ENCODE measurements around the gene JAM3.

Gene JAM3

DNA sequence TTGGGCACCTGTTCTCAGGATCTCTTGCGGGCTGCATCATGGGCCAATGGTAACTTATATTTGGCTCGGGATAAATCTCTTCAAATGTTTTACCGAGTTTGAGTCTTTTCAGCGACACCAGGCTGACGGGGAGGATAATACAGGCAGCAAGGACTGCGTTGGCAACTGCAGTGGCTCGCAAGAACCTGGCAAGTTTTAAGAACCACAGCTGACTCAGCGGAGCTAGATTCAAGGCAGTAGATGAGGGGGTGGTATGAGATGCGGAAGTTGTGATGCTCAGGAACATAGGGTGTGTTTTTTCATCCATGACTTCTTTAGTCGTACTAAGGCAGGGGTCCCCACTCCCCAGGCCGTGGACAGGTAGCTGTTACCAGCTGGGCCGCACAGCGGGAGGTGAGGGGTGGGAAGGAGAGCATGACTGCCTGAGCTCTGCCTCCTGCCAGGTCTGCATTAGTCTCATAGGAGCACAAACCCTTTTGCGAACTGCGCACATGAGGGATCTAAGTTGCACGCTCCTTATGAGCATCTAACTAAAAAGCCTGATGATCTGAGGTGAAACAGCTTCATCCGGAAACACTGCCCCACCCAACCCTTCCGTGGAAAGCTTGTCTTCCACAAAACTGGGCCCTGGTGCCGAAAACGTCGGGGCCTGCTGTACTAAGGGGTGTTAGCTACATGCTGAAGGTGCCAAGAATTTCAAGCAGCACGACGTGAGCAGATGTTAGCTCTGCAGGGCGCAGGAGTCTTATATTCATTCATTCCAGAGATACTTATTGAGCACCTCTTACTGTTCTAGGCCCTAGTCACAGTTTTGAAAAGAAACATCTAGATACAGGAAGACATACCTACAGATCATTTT lies 6.4 kb upstream of the JAM3 start:
- H3K27me3 ChIP-seq (replicated peaks; ENCODE audit: insufficient read depth, low read length): no peaks in the 10 kb centered on the region
- H4K20me1 ChIP-seq (ENCODE audit: insufficient read depth, low read length): no peaks in the 10 kb centered on the region

DNA sequence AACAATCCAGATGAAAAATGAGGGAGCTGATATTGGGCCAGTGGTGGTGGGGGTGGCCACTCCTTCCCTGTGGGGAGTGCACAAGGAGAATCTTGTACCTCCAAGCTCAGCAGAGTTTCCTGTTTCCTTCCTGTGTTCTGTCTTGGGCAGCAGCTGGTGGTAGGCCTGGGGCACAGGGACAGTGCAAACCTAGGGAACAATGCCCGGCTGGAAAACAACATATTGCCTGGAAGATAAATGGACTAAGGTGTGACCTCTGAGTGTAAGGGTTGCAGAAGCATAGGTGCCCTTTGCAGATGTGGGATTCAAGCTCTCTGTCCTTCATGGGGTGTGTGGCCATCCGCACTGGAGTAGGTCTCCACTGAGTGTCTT lies 5.8 kb upstream of the JAM3 start:
- no peak overlapping the region for H3K4me2 ChIP-seq (ENCODE audit: low read depth, low read length)
- no peak overlapping the region for H3K27ac ChIP-seq (ENCODE audit: low read length)
- H3K27me3 ChIP-seq (replicated peaks; ENCODE audit: insufficient read depth, low read length): no peaks in the 10 kb centered on the region
- no peak overlapping the region for H3K9ac ChIP-seq (ENCODE audit: low read length)
- H4K20me1 ChIP-seq (ENCODE audit: insufficient read depth, low read length): no peaks in the 10 kb centered on the region
- no peak for TF ChIP-seq EZH2phosphoT487 (IDR thresholded peaks at IDR 0.05; ENCODE audit: low read length)
- TF ChIP-seq, protein P1, sequence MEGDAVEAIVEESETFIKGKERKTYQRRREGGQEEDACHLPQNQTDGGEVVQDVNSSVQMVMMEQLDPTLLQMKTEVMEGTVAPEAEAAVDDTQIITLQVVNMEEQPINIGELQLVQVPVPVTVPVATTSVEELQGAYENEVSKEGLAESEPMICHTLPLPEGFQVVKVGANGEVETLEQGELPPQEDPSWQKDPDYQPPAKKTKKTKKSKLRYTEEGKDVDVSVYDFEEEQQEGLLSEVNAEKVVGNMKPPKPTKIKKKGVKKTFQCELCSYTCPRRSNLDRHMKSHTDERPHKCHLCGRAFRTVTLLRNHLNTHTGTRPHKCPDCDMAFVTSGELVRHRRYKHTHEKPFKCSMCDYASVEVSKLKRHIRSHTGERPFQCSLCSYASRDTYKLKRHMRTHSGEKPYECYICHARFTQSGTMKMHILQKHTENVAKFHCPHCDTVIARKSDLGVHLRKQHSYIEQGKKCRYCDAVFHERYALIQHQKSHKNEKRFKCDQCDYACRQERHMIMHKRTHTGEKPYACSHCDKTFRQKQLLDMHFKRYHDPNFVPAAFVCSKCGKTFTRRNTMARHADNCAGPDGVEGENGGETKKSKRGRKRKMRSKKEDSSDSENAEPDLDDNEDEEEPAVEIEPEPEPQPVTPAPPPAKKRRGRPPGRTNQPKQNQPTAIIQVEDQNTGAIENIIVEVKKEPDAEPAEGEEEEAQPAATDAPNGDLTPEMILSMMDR (IDR thresholded peaks at IDR 0.05; ENCODE audit: low read length): no peak
- TF ChIP-seq EZH2 (optimal IDR thresholded peaks at IDR 0.05; ENCODE audit: low read depth, low read length): no peak
- H2AFZ ChIP-seq (ENCODE audit: low read length): no peak overlapping the region
- no peaks in the 10 kb centered on the region for H3K4me1 ChIP-seq (ENCODE audit: low read length)
- H3K79me2 ChIP-seq (ENCODE audit: low read length): no peaks in the 10 kb centered on the region
- H3K4me3 ChIP-seq (ENCODE audit: low read length): no peak overlapping the region
- H3K36me3 ChIP-seq (replicated peaks; ENCODE audit: insufficient read depth, low read length): no peaks in the 10 kb centered on the region
- H3K9me2 ChIP-seq (replicated peaks; ENCODE audit: insufficient read depth, low read length): no peaks in the 10 kb centered on the region
- no peaks in the 10 kb centered on the region for H3K9me3 ChIP-seq (replicated peaks; ENCODE audit: insufficient read depth, low read length)
- H3F3A ChIP-seq (ENCODE audit: insufficient read depth, low read length): no peaks in the 10 kb centered on the region
- DNase-seq: no peak

More for the DNA sequence above, 6.4 kb upstream of the JAM3 start:
- H2AFZ ChIP-seq (ENCODE audit: low read length): no peak overlapping the region
- no peaks in the 10 kb centered on the region for H3F3A ChIP-seq (ENCODE audit: insufficient read depth, low read length)
- no peaks in the 10 kb centered on the region for H3K36me3 ChIP-seq (replicated peaks; ENCODE audit: insufficient read depth, low read length)
- no peak overlapping the region for H3K9ac ChIP-seq (ENCODE audit: low read length)
- no peaks in the 10 kb centered on the region for H3K9me2 ChIP-seq (replicated peaks; ENCODE audit: insufficient read depth, low read length)
- H3K79me2 ChIP-seq (ENCODE audit: low read length): no peaks in the 10 kb centered on the region
- DNase-seq: no peak
- H3K27ac ChIP-seq (ENCODE audit: low read length): no peak overlapping the region
- no peaks in the 10 kb centered on the region for H3K4me1 ChIP-seq (ENCODE audit: low read length)
- no peaks in the 10 kb centered on the region for H3K9me3 ChIP-seq (replicated peaks; ENCODE audit: insufficient read depth, low read length)
- no peak overlapping the region for H3K4me2 ChIP-seq (ENCODE audit: low read depth, low read length)
- TF ChIP-seq, protein P1 (IDR thresholded peaks at IDR 0.05; ENCODE audit: low read length): no peak
- no peak for TF ChIP-seq EZH2 (optimal IDR thresholded peaks at IDR 0.05; ENCODE audit: low read depth, low read length)
- no peak for TF ChIP-seq EZH2phosphoT487 (IDR thresholded peaks at IDR 0.05; ENCODE audit: low read length)
- H3K4me3 ChIP-seq (ENCODE audit: low read length): no peak overlapping the region

DNA sequence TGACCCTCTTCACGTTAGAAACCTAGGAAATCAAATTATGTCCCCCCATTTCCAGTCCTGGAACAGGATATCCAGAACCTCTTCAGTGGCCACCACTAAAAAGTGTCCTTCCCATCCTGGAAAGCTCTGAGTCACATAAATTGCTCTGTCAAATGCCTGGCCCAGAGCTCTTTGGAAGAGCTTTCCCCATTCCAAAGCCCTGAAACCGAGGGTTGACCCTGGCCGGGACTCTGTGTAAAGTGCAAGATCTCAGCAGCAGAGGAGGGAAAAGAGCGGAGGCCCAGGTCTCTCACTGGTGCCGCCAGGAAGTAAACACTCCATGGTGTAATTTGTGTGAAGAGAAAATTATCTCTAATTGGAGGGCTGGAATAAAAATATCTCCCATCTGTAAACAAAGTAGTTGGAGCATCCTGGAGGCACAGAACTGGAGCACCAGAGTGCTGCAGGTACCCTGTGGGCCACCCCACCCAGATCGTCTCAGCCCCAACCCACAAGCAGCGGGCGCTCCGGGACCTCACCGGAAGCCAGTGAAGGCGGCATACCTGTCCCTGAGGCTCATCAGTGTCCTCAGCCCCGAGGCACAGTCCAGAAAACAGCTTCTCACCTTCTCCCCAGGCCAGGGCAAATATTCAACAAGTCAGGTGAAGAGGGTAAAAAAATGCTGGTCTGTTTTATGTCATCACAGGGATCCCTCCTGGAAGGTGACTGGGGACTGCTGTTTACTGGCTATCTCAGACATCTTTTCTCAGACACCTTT lies 4.7 kb upstream of the JAM3 start:
- no peaks in the 10 kb centered on the region for H3K27me3 ChIP-seq (replicated peaks; ENCODE audit: insufficient read depth, low read length)
- no peak for DNase-seq

More for the DNA sequence above, 4.7 kb upstream of the JAM3 start:
- Histone ChIP-seq H3K4me2 (ENCODE audit: low read depth, low read length) (no peak overlapping the region), H3K36me3 (replicated peaks; ENCODE audit: insufficient read depth, low read length) (no peaks in the 10 kb centered on the region), H2AFZ (ENCODE audit: low read length) (no peak overlapping the region), H3K9me3 (replicated peaks; ENCODE audit: insufficient read depth, low read length) (no peaks in the 10 kb centered on the region), H3K4me1 (ENCODE audit: low read length) (no peaks in the 10 kb centered on the region), H3K9ac (ENCODE audit: low read length) (no peak overlapping the region), H3F3A (ENCODE audit: insufficient read depth, low read length) (no peaks in the 10 kb centered on the region), H3K4me3 (ENCODE audit: low read length) (no peak overlapping the region), H3K9me2 (replicated peaks; ENCODE audit: insufficient read depth, low read length) (no peaks in the 10 kb centered on the region), H3K79me2 (ENCODE audit: low read length) (no peaks in the 10 kb centered on the region), H3K27ac (ENCODE audit: low read length) (no peak overlapping the region), H4K20me1 (ENCODE audit: insufficient read depth, low read length) (no peaks in the 10 kb centered on the region)
- TF ChIP-seq, protein P1 (IDR thresholded peaks at IDR 0.05; ENCODE audit: low read length): no peak
- TF ChIP-seq EZH2phosphoT487 (IDR thresholded peaks at IDR 0.05; ENCODE audit: low read length): no peak
- no peak for TF ChIP-seq EZH2 (optimal IDR thresholded peaks at IDR 0.05; ENCODE audit: low read depth, low read length)
